ENCODE measurements around the gene POLR1D.

POLR1D gene

GRCh38 chr13:27660511-27660910, 38.8 kb downstream of the POLR1D start:
- no peaks in the 10 kb centered on the region for H3K27me3 ChIP-seq (ENCODE audit: insufficient read depth, poor library complexity, severe bottlenecking)
- DNase-seq (ENCODE audit: low read depth in 1 of 2, low spot score in 1 of 2), result no peak
- TF ChIP-seq POLR2AphosphoS5 (IDR thresholded peaks at IDR 0.05; ENCODE audit: low read depth), result no peak
- TF ChIP-seq SPI1 (IDR thresholded peaks at IDR 0.05; ENCODE audit: borderline replicate concordance, low read depth), result no peak
- TF ChIP-seq CTCF (IDR thresholded peaks at IDR 0.05; ENCODE audit: insufficient read depth, low read length), result no peak
- TF ChIP-seq GABPA (IDR thresholded peaks at IDR 0.05; ENCODE audit: low read depth), result no peak
- TF ChIP-seq REST (IDR thresholded peaks at IDR 0.05; ENCODE audit: insufficient replicate concordance, low read depth), result no peak
- no peak overlapping the region for H3K4me3 ChIP-seq (replicated peaks; ENCODE audit: insufficient read depth, low read length)
- H3K27ac ChIP-seq (replicated peaks), result no peak overlapping the region

- TF ChIP-seq REST (IDR thresholded peaks at IDR 0.05; ENCODE audit: insufficient replicate concordance, low read depth) (no peak), POLR2AphosphoS5 (IDR thresholded peaks at IDR 0.05; ENCODE audit: low read depth) (no peak), GABPA (IDR thresholded peaks at IDR 0.05; ENCODE audit: low read depth) (no peak), SPI1 (IDR thresholded peaks at IDR 0.05; ENCODE audit: borderline replicate concordance, low read depth) (no peak), CTCF (IDR thresholded peaks at IDR 0.05; ENCODE audit: insufficient read depth, low read length) (no peak)
- Histone ChIP-seq H3K27me3 (ENCODE audit: insufficient read depth, poor library complexity, severe bottlenecking) (no peaks in the 10 kb centered on the region), H3K4me3 (replicated peaks; ENCODE audit: insufficient read depth, low read length) (no peak overlapping the region), H3K27ac (replicated peaks) (no peak overlapping the region)
- no peak for DNase-seq (ENCODE audit: low read depth in 1 of 2, low spot score in 1 of 2)
Measured at GRCh38 chr13:27661017-27661416, 39.3 kb downstream of the POLR1D start.

GRCh38 chr13:27662738-27663470, 41.2 kb downstream of the POLR1D start:
- H3K4me3 ChIP-seq (replicated peaks; ENCODE audit: insufficient read depth, low read length), result no peak overlapping the region
- no peaks in the 10 kb centered on the region for H3K27me3 ChIP-seq (ENCODE audit: insufficient read depth, poor library complexity, severe bottlenecking)
- DNase-seq (ENCODE audit: low read depth in 1 of 2, low spot score in 1 of 2), result no peak
- H3K27ac ChIP-seq (replicated peaks), result no peak overlapping the region
- TF ChIP-seq CTCF (IDR thresholded peaks at IDR 0.05; ENCODE audit: insufficient read depth, low read length) (no peak), GABPA (IDR thresholded peaks at IDR 0.05; ENCODE audit: low read depth) (no peak), POLR2AphosphoS5 (IDR thresholded peaks at IDR 0.05; ENCODE audit: low read depth) (no peak), REST (IDR thresholded peaks at IDR 0.05; ENCODE audit: insufficient replicate concordance, low read depth) (no peak), SPI1 (IDR thresholded peaks at IDR 0.05; ENCODE audit: borderline replicate concordance, low read depth) (no peak)
